ENCODE results near the gene TEAD3.

The TEAD3 gene

DNA sequence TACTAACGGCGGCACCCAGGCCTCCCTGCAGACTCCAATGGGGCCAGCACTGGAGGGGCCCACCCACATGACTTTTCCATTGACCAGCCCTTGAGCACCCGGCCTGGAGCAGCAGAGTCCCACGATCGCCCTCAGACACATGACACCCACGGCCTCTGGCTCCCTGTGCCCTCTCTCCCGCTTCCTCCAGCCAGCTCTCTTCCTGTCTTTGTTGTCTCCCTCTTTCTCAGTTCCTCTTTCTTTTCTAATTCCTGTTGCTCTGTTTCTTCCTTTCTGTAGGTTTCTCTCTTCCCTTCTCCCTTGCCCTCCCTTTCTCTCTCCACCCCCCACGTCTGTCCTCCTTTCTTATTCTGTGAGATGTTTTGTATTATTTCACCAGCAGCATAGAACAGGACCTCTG is 70.8 kb downstream of the TEAD3 start:
- Histone ChIP-seq H3K27me3 (ENCODE audit: control insufficient read depth, insufficient read depth, low read length) (no peaks in the 10 kb centered on the region), H3K79me2 (no peaks in the 10 kb centered on the region), H3K4me1 (no peaks in the 10 kb centered on the region), H3K9ac (no peak overlapping the region), H3K27ac (no peak overlapping the region), H3K9me3 (ENCODE audit: control insufficient read depth, low read length) (no peaks in the 10 kb centered on the region), H2AFZ (no peak overlapping the region), H3K4me3 (ENCODE audit: low read depth, low read length) (no peak overlapping the region), H3K4me2 (ENCODE audit: low read length) (no peak overlapping the region), H3K36me3 (ENCODE audit: control insufficient read depth, insufficient read depth, low read length) (no peaks in the 10 kb centered on the region)
- TF ChIP-seq, protein P1, sequence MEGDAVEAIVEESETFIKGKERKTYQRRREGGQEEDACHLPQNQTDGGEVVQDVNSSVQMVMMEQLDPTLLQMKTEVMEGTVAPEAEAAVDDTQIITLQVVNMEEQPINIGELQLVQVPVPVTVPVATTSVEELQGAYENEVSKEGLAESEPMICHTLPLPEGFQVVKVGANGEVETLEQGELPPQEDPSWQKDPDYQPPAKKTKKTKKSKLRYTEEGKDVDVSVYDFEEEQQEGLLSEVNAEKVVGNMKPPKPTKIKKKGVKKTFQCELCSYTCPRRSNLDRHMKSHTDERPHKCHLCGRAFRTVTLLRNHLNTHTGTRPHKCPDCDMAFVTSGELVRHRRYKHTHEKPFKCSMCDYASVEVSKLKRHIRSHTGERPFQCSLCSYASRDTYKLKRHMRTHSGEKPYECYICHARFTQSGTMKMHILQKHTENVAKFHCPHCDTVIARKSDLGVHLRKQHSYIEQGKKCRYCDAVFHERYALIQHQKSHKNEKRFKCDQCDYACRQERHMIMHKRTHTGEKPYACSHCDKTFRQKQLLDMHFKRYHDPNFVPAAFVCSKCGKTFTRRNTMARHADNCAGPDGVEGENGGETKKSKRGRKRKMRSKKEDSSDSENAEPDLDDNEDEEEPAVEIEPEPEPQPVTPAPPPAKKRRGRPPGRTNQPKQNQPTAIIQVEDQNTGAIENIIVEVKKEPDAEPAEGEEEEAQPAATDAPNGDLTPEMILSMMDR (IDR thresholded peaks at IDR 0.05), result no peak

DNA sequence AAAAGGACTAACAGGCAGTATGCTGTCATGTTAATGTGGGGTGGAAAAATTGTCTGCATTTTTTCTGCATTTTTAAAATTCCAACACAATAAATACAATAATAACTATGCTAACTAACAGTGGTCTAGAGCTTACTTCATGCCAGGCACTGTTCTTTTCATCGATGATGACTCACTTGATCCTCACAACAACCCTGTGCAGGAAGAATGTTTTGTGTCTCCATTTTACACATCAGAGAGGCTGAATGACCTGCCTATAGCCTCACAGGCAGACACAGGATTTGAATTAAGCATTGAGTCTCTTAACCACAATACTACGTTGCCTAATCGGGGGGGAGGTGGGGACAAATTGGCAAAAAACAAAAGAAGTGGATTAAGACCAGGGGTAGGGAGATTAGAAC is 71.6 kb downstream of the TEAD3 start:
- H3K27me3 ChIP-seq (ENCODE audit: control insufficient read depth, insufficient read depth, low read length), result no peaks in the 10 kb centered on the region
- H3K27ac ChIP-seq, result no peak overlapping the region
- TF ChIP-seq, protein P1 (IDR thresholded peaks at IDR 0.05), result no peak
- H3K79me2 ChIP-seq, result no peaks in the 10 kb centered on the region
- H3K4me1 ChIP-seq, result no peaks in the 10 kb centered on the region
- no peaks in the 10 kb centered on the region for H3K36me3 ChIP-seq (ENCODE audit: control insufficient read depth, insufficient read depth, low read length)
- no peak overlapping the region for H2AFZ ChIP-seq
- H3K9me3 ChIP-seq (ENCODE audit: control insufficient read depth, low read length), result no peaks in the 10 kb centered on the region
- H3K9ac ChIP-seq, result no peak overlapping the region
- no peak overlapping the region for H3K4me2 ChIP-seq (ENCODE audit: low read length)
- H3K4me3 ChIP-seq (ENCODE audit: low read depth, low read length), result no peak overlapping the region
